Activated T-helper 1 cell treated with Interleukin-2 at 50 U/mL for 16 hours (primary cell): Measurements from ENCODE around the gene SET.

ENCODE experiments used
- DNase-seq: peaks from one replicate; pipeline ENCODE4 v3.0.0-alpha.2; 2020; ENCODE audit warnings: low read depth

SET gene

GRCh38 chr9:128731093-128731492 is 42.1 kb downstream of the SET start:
- no peak for DNase-seq

DNA sequence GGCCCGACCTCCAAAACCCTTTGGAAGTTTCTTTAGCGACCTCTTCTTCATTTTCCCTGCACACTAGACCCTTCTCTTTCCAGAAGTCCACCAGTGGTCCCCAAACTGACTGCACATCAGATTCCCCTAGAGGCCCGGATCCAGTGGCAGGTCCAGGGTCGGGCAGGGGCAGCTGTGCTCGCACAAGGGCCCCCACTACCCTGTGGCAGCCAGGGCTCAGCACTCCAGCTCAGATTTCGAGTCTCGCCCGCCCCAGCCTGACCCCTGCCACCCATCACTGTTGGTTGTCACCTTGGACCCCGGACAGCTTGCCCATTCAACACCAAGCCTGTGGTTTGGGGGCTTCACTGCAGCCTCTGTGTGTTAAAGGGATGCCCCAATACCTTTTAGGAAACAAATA is 42.7 kb downstream of the SET start:
- no peak for DNase-seq

- DNase-seq, result no peak
These were observed 43.6 kb downstream of the SET start for GRCh38 chr9:128732576-128732975.

- no peak for DNase-seq
These were observed 44.2 kb downstream of the SET start for GRCh38 chr9:128733256-128733655.

- no peak for DNase-seq
These were observed 46.4 kb downstream of the SET start for GRCh38 chr9:128735373-128735772.

GRCh38 chr9:128742401-128742800 is 53.4 kb downstream of the SET start:
- DNase-seq, result no peak

GRCh38 chr9:128743421-128743820 is 54.4 kb downstream of the SET start:
- DNase-seq, result no peak
